Measurements from ENCODE around the gene CARMIL3. TPM values are rescaled to one million over a fixed set of nuclear protein-coding genes. Genes with fewer than 3 reads are reported as not detected.
"Not testable (repeated sequence)": the region's sequence is repeated elsewhere in the genome, so short reads cannot be mapped to it uniquely, and the experiment has no call there.

Gene CARMIL3, protein sequence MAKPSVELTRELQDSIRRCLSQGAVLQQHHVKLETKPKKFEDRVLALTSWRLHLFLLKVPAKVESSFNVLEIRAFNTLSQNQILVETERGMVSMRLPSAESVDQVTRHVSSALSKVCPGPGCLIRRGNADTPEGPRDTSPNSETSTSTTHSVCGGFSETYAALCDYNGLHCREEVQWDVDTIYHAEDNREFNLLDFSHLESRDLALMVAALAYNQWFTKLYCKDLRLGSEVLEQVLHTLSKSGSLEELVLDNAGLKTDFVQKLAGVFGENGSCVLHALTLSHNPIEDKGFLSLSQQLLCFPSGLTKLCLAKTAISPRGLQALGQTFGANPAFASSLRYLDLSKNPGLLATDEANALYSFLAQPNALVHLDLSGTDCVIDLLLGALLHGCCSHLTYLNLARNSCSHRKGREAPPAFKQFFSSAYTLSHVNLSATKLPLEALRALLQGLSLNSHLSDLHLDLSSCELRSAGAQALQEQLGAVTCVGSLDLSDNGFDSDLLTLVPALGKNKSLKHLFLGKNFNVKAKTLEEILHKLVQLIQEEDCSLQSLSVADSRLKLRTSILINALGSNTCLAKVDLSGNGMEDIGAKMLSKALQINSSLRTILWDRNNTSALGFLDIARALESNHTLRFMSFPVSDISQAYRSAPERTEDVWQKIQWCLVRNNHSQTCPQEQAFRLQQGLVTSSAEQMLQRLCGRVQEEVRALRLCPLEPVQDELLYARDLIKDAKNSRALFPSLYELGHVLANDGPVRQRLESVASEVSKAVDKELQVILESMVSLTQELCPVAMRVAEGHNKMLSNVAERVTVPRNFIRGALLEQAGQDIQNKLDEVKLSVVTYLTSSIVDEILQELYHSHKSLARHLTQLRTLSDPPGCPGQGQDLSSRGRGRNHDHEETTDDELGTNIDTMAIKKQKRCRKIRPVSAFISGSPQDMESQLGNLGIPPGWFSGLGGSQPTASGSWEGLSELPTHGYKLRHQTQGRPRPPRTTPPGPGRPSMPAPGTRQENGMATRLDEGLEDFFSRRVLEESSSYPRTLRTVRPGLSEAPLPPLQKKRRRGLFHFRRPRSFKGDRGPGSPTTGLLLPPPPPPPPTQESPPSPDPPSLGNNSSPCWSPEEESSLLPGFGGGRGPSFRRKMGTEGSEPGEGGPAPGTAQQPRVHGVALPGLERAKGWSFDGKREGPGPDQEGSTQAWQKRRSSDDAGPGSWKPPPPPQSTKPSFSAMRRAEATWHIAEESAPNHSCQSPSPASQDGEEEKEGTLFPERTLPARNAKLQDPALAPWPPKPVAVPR (N-terminal part only)
- total RNA-seq: 0.08 TPM
- long read RNA-seq: 0 reads

- intact Hi-C loops (cut with DNase I): no loop called here
- DNase-seq (ENCODE audit: missing footprints): peak; percentile 82
- ATAC-seq: peak; percentile 90
These were observed at the start of gene CARMIL3 for GRCh38 chr14:24051789-24052655. TSS of gene CARMIL3 (plus strand) at chr14:24052009. CDS start at chr14:24052154, 145 bp downstream.

DNA sequence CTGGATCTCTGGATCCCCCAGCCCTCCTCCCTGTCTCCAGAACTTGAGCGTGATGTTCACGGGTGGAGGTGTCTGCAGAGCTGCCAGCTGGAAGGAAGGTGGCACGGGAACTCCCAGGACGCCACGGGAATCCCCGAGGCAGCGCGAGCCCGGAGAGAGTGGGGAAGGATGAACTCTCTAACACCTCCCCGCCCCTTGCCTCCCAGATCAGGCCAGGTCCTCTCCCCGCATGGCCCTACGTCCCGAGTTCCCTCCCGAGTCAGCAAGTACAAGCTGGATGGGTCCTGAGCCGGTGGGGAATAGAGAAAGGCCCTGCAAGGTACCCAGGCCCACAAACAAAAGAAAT, 45.4 kb upstream of the CARMIL3 start:
- intact Hi-C loops (cut with DNase I); DNase-seq (ENCODE audit: missing footprints): not testable (repeated sequence)
- ATAC-seq: peak; percentile 55

GRCh38 chr14:24006817-24007652, 44.8 kb upstream of the CARMIL3 start:
- ATAC-seq: peak; percentile 97
- DNase-seq (ENCODE audit: missing footprints): peak; percentile 84
- intact Hi-C loops (cut with DNase I): not testable (repeated sequence)

DNA sequence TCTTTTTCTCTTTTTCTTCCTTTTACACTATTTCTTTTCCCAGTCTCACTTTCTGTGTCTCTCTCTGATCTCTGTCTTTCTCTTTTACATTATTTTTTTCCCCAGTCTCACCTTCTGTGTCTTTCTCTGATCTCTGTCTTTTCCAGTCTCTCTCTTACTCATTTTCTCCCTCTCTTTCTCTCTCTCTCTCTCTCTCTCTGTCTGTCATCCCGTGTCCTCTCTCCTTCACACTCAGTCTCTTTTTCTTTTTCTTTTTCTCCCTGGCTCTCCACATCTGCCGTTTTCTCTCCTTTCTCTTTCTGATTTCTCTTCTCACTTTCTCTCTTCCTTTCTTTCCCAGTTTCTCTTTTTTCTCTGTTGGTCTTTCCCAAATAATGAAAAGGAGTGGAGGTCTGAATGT, 40.8 kb upstream of the CARMIL3 start:
- no peak for DNase-seq (ENCODE audit: missing footprints)
- intact Hi-C loops (cut with DNase I): no loop called here
- no peak for ATAC-seq

DNA sequence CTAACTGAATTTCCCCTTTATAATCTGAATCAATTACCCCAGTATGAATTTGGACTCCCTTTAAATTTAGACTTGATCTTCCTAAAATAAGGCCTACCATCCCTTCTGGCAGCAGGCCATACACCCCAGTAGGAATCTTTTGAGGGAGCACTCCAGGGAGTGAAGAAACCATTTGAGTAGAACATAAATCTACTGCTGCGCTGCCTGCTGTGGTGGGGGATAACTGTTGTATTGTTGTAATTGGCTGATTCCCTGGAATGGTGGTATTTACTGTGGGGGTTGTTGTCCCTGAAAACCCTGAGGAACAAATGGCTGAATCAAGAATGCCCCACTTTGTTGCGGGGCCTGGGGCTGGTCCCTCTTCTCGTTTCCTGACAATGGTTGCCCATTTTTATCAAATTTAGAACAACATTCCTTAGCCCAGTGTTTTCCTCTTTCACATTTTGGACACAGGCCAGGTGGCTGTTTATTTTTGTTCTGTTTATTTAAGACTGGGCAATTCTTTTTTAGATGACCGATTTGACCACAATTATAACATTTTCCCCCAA, 39.0 kb upstream of the CARMIL3 start:
- intact Hi-C loops (cut with DNase I); DNase-seq (ENCODE audit: missing footprints); ATAC-seq: not testable (repeated sequence)

GRCh38 chr14:24013654-24014514, 37.9 kb upstream of the CARMIL3 start:
- peak; percentile 86 for ATAC-seq
- intact Hi-C loops (cut with DNase I): loop anchor here (1.0 kb wide), 1 partner anchor 76 kb away; no protein-coding TSS in a partner anchor
- no peak for DNase-seq (ENCODE audit: missing footprints)

GRCh38 chr14:24015745-24016144, 36.1 kb upstream of the CARMIL3 start:
- intact Hi-C loops (cut with DNase I); DNase-seq (ENCODE audit: missing footprints): not testable (repeated sequence)

DNA sequence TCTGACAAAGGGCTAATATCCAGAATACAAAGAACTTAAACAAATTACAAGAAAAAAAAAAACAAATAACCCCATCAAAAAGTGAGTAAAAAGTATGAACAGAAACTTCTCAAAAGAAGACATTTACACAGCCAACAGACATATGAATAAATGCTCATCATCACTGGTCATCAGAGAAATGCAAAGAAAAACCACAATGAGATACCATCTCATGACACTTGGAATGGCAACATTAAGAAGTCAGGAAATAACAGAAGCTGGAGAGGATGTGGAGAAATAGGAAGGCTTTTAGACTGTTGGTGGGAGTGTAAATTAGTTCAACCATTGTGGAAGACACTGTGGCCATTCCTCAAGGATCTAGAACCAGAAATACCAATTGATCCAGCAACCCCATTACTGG, 32.8 kb upstream of the CARMIL3 start:
- intact Hi-C loops (cut with DNase I); ATAC-seq; DNase-seq (ENCODE audit: missing footprints): not testable (repeated sequence)

More at GRCh38 chr14:24015745-24016144, 36.1 kb upstream of the CARMIL3 start:
- not testable (repeated sequence) for ATAC-seq

DNA sequence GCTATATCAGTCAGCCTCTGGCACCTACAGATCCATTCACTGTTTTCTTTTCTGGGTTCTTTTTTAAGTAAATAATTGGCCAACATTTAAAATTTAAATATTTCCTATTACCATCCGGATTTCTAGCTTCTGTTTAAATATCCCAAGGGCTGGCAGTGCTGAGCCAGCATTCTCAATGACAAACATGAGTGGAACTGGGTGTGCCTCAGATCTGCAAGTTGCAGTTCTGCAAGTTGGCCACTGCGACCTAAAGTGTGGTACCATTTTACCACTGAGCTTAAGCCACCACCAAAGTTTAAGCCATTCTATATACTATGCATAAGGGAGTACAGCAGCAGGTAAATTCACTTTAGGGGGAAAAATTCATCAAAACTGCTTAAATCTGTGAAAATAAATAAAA, 31.9 kb upstream of the CARMIL3 start:
- ATAC-seq; intact Hi-C loops (cut with DNase I): not testable (repeated sequence)
- peak; percentile 68 for DNase-seq (ENCODE audit: missing footprints)

- intact Hi-C loops (cut with DNase I); DNase-seq (ENCODE audit: missing footprints); ATAC-seq: not testable (repeated sequence)
These were observed 31.3 kb upstream of the CARMIL3 start for GRCh38 chr14:24020520-24020919.

DNA sequence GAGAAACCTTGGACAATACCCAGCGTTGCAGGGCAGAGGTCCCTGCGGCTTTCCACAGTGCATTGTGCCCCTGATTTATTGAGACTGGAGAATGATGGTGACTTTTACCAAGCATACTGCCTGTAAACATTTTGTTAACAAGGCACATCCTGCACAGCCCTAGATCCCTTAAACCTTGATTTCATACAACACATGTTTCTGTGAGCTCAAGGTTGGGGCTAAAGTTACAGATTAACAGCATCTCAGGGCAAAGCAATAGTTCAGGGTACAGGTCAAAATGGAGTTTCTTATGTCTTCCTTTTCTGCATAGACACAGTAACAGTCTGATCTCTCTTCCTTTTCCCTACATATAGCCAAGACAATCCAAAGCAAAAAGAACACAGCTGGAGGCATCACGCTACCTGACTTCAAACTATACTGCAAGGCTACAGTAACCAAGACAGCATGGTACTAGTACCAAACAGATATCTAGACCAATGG, 26.8 kb upstream of the CARMIL3 start:
- intact Hi-C loops (cut with DNase I); DNase-seq (ENCODE audit: missing footprints); ATAC-seq: not testable (repeated sequence)

- ATAC-seq; DNase-seq (ENCODE audit: missing footprints); intact Hi-C loops (cut with DNase I): not testable (repeated sequence)
These were observed 22.1 kb upstream of the CARMIL3 start for GRCh38 chr14:24029687-24030086.

GRCh38 chr14:24031331-24031730, 20.5 kb upstream of the CARMIL3 start:
- DNase-seq (ENCODE audit: missing footprints); ATAC-seq; intact Hi-C loops (cut with DNase I): not testable (repeated sequence)

GRCh38 chr14:24032727-24033418, 18.9 kb upstream of the CARMIL3 start:
- ATAC-seq (peak; percentile 31), DNase-seq (ENCODE audit: missing footprints) (no peak)
- intact Hi-C loops (cut with DNase I): no loop called here

GRCh38 chr14:24035769-24036168, 16.0 kb upstream of the CARMIL3 start:
- not testable (repeated sequence) for DNase-seq (ENCODE audit: missing footprints)
- ATAC-seq: peak; percentile 20
- intact Hi-C loops (cut with DNase I): loop anchor here (5.0 kb wide), 1 partner anchor 48 kb away; the partner anchor contains the start of gene DHRS4L2
